ENCODE results near the gene KCNH6. TPM values are rescaled to one million over a fixed set of nuclear protein-coding genes. Genes with fewer than 3 reads are reported as not detected.

Gene KCNH6
- total RNA-seq, 4 donors from 2014 or later: not detected

GRCh38 chr17:63561819-63562218 is 38.7 kb downstream of the KCNH6 start:
- TF ChIP-seq POLR2A (IDR thresholded peaks at IDR 0.05) (no peak), EP300 (IDR thresholded peaks at IDR 0.05) (no peak), CTCF (IDR thresholded peaks at IDR 0.05) (no peak)
- Histone ChIP-seq H3K4me1 (peaks cover 0 to 20% (median 0%) of the 10 kb centered on the region in 4 donors), H3K27me3 (no peaks in the 10 kb centered on the region), H3K36me3 (peaks cover 0 to 4% (median 0%) of the 10 kb centered on the region in 3 donors), H3K9me3 (no peaks in the 10 kb centered on the region), H3K4me3 (no peak overlapping the region), H3K27ac (no peak overlapping the region)
- DNase-seq (ENCODE audit: low spot score in 2 of 2): no peak

GRCh38 chr17:63563339-63563738 is 40.2 kb downstream of the KCNH6 start:
- H3K4me1 ChIP-seq: peaks cover 0 to 23% (median 0%) of the 10 kb centered on the region in 4 donors
- 96 to 97% methylated on average over 2 of the region's 2 CpGs for WGBS, 2 donors
- no peak for DNase-seq (ENCODE audit: low spot score in 2 of 2)
- H3K9me3 ChIP-seq: no peaks in the 10 kb centered on the region
- peaks cover 0 to 4% (median 0%) of the 10 kb centered on the region in 3 donors for H3K36me3 ChIP-seq
- H3K27ac ChIP-seq: no peak overlapping the region
- no peaks in the 10 kb centered on the region for H3K27me3 ChIP-seq
- TF ChIP-seq EP300 (IDR thresholded peaks at IDR 0.05) (no peak), POLR2A (IDR thresholded peaks at IDR 0.05) (no peak), CTCF (IDR thresholded peaks at IDR 0.05) (no peak)
- H3K4me3 ChIP-seq: no peak overlapping the region

GRCh38 chr17:63564562-63564961 is 41.4 kb downstream of the KCNH6 start:
- Histone ChIP-seq H3K9me3 (no peaks in the 10 kb centered on the region), H3K36me3 (peaks cover 0 to 4% (median 0%) of the 10 kb centered on the region in 3 donors), H3K4me1 (peaks cover 0 to 22% (median 0%) of the 10 kb centered on the region in 4 donors), H3K27me3 (no peaks in the 10 kb centered on the region), H3K4me3 (no peak overlapping the region), H3K27ac (no peak overlapping the region)
- 93 to 97% methylated on average over 5 of the region's 5 CpGs for WGBS, 2 donors
- TF ChIP-seq POLR2A (IDR thresholded peaks at IDR 0.05) (no peak), EP300 (IDR thresholded peaks at IDR 0.05) (no peak), CTCF (IDR thresholded peaks at IDR 0.05) (no peak)
- DNase-seq (ENCODE audit: low spot score in 2 of 2): no peak

- WGBS, 2 donors: 58 to 72% methylated on average over 1 of the region's 1 CpG
- Histone ChIP-seq H3K27ac (no peak overlapping the region), H3K4me1 (peaks cover 0 to 22% (median 0%) of the 10 kb centered on the region in 4 donors), H3K27me3 (no peaks in the 10 kb centered on the region), H3K4me3 (no peak overlapping the region), H3K9me3 (no peaks in the 10 kb centered on the region), H3K36me3 (peaks cover 0 to 4% (median 0%) of the 10 kb centered on the region in 3 donors)
- no peak for DNase-seq (ENCODE audit: low spot score in 2 of 2)
- TF ChIP-seq CTCF (IDR thresholded peaks at IDR 0.05): no peak
- no peak for TF ChIP-seq EP300 (IDR thresholded peaks at IDR 0.05)
These were observed 44.1 kb downstream of the KCNH6 start for GRCh38 chr17:63567229-63567628.

GRCh38 chr17:63568563-63568962 is 45.4 kb downstream of the KCNH6 start:
- Histone ChIP-seq H3K27ac (no peak overlapping the region), H3K4me3 (no peak overlapping the region), H3K9me3 (no peaks in the 10 kb centered on the region), H3K27me3 (no peaks in the 10 kb centered on the region), H3K36me3 (peaks cover 0 to 4% (median 0%) of the 10 kb centered on the region in 3 donors), H3K4me1 (peaks cover 0 to 15% (median 0%) of the 10 kb centered on the region in 4 donors)
- WGBS, 2 donors: 64 to 75% methylated on average over 8 of the region's 8 CpGs
- no peak for DNase-seq (ENCODE audit: low spot score in 2 of 2)
- no peak for TF ChIP-seq CTCF (IDR thresholded peaks at IDR 0.05)
- no peak for TF ChIP-seq EP300 (IDR thresholded peaks at IDR 0.05)
- no peak for TF ChIP-seq POLR2A (IDR thresholded peaks at IDR 0.05)
